Keratinocyte (primary cell): ENCODE measurements around the gene CCDC87.

Experiments used
- EZH2 ChIP-seq: IDR thresholded peaks from one replicate; pipeline ENCODE4 v1.6.1; 2012; ENCODE audit warnings: inconsistent platforms, mild to moderate bottlenecking, low read length, moderate library complexity
- TF ChIP-seq, protein P1 (sequence below), 3 experiments: IDR thresholded peaks in 1 of 3; conservative IDR thresholded peaks in 1 of 3; optimal IDR thresholded peaks in 1 of 3; 2 replicates in 2 of 3; 3 replicates in 1 of 3; pipeline versions ENCODE3 to v1.5.1; 2011; ENCODE audit warnings: low read length in 3 of 3, mild to moderate bottlenecking in 3 of 3, moderate library complexity in 2 of 3, control low read depth in 1 of 3, inconsistent platforms in 1 of 3; ENCODE audit not compliant: insufficient read depth in 2 of 3; ENCODE audit errors: extremely low read depth in 1 of 3

DNA sequence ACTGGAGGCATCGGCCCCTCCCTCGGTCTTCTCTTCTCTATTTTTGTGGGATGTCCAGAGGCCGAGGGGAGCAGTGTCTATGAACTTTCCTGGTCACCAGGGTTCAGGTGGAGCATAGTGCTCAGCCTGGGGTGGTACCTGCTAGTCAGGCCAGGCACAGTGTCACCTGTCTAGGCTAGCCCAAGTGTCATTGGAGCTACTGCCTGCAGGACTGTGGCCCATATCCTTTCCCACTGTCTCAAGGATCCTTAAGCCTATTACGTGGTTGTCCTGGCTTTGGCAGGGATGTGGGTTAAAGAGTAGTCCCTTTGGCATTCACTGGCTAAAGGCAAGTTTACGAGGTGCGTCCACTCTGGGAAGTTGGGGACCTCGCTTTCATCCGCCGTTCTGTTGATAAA, 32.9 kb upstream of the CCDC87 start:
- no peak for TF ChIP-seq EZH2
- TF ChIP-seq, protein P1, sequence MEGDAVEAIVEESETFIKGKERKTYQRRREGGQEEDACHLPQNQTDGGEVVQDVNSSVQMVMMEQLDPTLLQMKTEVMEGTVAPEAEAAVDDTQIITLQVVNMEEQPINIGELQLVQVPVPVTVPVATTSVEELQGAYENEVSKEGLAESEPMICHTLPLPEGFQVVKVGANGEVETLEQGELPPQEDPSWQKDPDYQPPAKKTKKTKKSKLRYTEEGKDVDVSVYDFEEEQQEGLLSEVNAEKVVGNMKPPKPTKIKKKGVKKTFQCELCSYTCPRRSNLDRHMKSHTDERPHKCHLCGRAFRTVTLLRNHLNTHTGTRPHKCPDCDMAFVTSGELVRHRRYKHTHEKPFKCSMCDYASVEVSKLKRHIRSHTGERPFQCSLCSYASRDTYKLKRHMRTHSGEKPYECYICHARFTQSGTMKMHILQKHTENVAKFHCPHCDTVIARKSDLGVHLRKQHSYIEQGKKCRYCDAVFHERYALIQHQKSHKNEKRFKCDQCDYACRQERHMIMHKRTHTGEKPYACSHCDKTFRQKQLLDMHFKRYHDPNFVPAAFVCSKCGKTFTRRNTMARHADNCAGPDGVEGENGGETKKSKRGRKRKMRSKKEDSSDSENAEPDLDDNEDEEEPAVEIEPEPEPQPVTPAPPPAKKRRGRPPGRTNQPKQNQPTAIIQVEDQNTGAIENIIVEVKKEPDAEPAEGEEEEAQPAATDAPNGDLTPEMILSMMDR (optimal IDR thresholded peaks at IDR 0.05 in 1 of 3, IDR thresholded peaks at IDR 0.05 in 1 of 3, conservative IDR thresholded peaks at IDR 0.05 in 1 of 3; ENCODE audit: extremely low read depth in 1 of 3, insufficient read depth in 2 of 3, low read length in 3 of 3): no peak
